ENCODE measurements around the gene ANKRD18A.

- TF ChIP-seq EZH2 (IDR thresholded peaks at IDR 0.05; ENCODE audit: insufficient read depth, poor library complexity, severe bottlenecking), result no peak
- no peak for TF ChIP-seq EZH2phosphoT487 (IDR thresholded peaks at IDR 0.05; ENCODE audit: insufficient read depth, low read depth)
Measured at GRCh38 chr9:38652044-38652443, 31.6 kb upstream of the ANKRD18A start.
